Peyer's patch (tissue), 4 donors: Measurements from ENCODE around the gene CST1.
"Not testable (repeated sequence)": the region's sequence is repeated elsewhere in the genome, so short reads cannot be mapped to it uniquely, and the experiment has no call there.

Experiments
- POLR2A ChIP-seq, 2 donors: fragments of 450-650 bp; IDR thresholded peaks; one replicate each; pipeline ENCODE4 v1.5.1; 2017; ENCODE audit warnings: antibody characterized with exemption in 2 of 2, mild to moderate bottlenecking in 2 of 2, moderate library complexity in 2 of 2
- TF ChIP-seq, protein P1 (sequence below), 6 experiments: fragments of 450-650 bp in 4 of 6; fragments of 200-600 bp in 2 of 6; sonication (generic) in 1 of 6; IDR thresholded peaks; one replicate each; pipeline ENCODE4 v1.5.1; 2017 to 2019; ENCODE audit warnings: antibody characterized with exemption in 6 of 6, mild to moderate bottlenecking in 3 of 6, moderate library complexity in 1 of 6

DNA sequence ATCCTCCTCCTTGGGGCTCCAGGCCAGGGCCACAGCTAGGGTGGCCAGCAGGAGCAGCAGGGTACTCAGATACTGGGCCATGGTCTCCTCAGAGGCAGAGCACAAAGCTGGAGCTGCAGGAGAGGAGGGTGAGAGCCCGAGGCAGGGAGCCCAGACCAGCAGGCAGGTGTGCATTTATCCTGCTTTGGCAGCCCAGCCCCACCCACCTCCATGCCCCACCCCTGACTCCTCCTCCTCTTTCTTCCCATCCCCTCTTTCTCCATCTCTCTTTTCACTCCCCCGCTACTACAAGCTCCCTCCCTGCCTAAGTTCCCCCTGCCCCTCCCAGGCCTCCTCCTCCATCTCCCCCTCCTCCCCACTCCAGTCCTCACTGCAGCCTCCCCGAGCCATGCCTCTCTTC, at the start of gene CST1:
- TF ChIP-seq POLR2A (IDR thresholded peaks at IDR 0.05) = not testable (repeated sequence)
- TF ChIP-seq, protein P1, sequence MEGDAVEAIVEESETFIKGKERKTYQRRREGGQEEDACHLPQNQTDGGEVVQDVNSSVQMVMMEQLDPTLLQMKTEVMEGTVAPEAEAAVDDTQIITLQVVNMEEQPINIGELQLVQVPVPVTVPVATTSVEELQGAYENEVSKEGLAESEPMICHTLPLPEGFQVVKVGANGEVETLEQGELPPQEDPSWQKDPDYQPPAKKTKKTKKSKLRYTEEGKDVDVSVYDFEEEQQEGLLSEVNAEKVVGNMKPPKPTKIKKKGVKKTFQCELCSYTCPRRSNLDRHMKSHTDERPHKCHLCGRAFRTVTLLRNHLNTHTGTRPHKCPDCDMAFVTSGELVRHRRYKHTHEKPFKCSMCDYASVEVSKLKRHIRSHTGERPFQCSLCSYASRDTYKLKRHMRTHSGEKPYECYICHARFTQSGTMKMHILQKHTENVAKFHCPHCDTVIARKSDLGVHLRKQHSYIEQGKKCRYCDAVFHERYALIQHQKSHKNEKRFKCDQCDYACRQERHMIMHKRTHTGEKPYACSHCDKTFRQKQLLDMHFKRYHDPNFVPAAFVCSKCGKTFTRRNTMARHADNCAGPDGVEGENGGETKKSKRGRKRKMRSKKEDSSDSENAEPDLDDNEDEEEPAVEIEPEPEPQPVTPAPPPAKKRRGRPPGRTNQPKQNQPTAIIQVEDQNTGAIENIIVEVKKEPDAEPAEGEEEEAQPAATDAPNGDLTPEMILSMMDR (IDR thresholded peaks at IDR 0.05) = not testable (repeated sequence)
